GM12864 (cell line): Measurements from ENCODE around the gene FAM156A.
"Not testable (repeated sequence)": the region's sequence is repeated elsewhere in the genome, so short reads cannot be mapped to it uniquely, and the experiment has no call there.

Source experiments
- DNase-seq: peaks from one replicate; pipeline ENCODE4 v3.0.0-alpha.2; 2011; ENCODE audit warnings: low read depth
- H3K4me3 ChIP-seq: 2 replicates; pipeline ENCODE4 v1.5.1; 2011; ENCODE audit warnings: mild to moderate bottlenecking, low read depth, low read length, control low read depth
- TF ChIP-seq, protein P1 (sequence below): IDR thresholded peaks from 2 replicates; pipeline ENCODE4 v1.5.1; 2011; ENCODE audit warnings: low read depth, mild to moderate bottlenecking, moderate library complexity, low read length, control low read depth, inconsistent platforms; ENCODE audit errors: missing control alignments

The FAM156A gene, protein sequence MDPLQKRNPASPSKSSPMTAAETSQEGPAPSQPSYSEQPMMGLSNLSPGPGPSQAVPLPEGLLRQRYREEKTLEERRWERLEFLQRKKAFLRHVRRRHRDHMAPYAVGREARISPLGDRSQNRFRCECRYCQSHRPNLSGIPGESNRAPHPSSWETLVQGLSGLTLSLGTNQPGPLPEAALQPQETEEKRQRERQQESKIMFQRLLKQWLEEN

DNA sequence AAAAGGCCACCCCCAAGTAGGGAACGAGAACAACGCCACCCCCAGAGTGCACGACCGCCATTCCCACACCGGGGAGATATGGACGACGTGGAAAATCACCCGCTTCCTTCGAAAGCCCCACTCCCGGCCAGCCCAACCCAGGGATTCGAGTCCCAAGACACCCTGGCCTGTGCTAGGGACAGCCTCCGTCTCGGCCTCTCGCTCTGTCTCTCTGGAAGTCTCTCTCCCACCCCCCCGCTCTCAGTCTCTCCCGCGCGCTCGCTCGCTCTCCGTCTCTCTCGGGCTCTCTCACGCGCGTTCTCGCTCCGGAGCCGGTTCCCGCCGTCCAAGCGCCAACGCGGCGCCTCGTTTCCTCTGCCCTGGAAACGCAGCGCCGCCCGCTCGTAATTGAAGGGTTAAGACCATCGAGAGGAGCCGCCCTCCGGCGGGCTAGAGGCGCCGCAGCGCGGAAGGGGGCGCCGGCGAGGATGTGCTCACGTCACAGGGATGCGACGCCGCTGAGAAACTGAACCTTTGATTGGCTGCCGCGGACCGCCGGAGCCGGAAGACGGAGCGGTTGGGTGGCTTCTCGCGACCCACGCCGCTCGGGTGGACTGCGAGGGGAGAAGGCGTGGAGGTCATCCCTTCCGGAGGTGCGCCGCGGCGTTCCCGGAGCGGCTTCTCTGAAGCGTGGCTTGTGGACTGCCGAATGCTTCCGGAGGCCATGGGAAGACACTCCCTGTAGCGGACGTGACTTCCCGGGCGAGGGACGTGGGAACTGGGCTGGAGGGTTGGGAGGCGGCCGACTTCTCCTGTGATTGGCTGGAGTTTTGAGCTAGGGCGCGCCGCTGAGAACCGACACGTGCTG is at the start of gene FAM156A:
TSS of gene FAM156A (minus strand) at position 406 of the 847 bp plus-strand sequence. CDS start 9,930 bp downstream, outside the sequence.
- not testable (repeated sequence) for DNase-seq

GRCh38 chrX:53005327-53005726 is 47.0 kb upstream of the FAM156A start:
- DNase-seq = no peak
- TF ChIP-seq, protein P1, sequence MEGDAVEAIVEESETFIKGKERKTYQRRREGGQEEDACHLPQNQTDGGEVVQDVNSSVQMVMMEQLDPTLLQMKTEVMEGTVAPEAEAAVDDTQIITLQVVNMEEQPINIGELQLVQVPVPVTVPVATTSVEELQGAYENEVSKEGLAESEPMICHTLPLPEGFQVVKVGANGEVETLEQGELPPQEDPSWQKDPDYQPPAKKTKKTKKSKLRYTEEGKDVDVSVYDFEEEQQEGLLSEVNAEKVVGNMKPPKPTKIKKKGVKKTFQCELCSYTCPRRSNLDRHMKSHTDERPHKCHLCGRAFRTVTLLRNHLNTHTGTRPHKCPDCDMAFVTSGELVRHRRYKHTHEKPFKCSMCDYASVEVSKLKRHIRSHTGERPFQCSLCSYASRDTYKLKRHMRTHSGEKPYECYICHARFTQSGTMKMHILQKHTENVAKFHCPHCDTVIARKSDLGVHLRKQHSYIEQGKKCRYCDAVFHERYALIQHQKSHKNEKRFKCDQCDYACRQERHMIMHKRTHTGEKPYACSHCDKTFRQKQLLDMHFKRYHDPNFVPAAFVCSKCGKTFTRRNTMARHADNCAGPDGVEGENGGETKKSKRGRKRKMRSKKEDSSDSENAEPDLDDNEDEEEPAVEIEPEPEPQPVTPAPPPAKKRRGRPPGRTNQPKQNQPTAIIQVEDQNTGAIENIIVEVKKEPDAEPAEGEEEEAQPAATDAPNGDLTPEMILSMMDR = no peak

More for the DNA sequence above, at the start of gene FAM156A:
- not testable (repeated sequence) for H3K4me3 ChIP-seq

DNA sequence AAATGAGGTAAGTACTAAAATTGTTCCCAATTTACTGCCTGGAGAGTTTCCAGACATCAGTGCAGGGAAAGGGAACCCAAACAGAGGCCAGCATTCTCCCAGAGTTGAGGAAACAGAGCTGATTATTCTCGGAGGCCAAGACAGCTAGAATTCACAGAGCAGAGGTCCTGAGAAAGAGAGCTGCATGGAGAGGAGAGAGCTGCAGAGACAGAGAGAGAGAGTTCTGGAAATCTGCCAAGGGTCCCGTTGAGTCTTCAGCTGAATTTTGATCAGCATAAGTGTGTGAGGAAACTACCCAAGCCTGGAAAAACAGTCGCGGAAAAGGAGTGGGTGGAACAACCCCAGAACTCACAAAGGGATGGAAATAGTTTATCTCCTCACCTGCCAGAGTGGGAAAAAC is 46.5 kb upstream of the FAM156A start:
- TF ChIP-seq, protein P1 = no peak
- no peak for DNase-seq
- H3K4me3 ChIP-seq = no peak overlapping the region

More at GRCh38 chrX:53005327-53005726, 47.0 kb upstream of the FAM156A start:
- no peak overlapping the region for H3K4me3 ChIP-seq

DNA sequence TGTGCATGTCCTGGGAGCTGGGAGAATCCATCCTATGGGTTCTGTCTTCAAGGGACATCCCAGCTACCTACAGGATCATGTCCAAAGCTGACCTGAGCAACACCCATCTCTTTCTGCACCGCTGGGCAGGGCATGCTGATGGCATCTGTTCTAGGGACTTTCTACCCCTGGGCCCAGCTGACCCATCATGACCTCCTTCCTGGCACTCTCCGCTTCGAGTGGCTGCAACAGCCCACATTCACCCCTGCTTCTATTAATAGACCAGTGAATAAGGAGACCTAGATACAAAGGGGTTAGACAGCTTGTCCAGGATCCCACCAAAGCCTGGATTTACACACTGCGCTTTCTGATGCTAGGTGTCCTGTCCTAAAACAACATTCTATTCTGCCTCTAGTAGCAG is 45.7 kb upstream of the FAM156A start:
- no peak overlapping the region for H3K4me3 ChIP-seq
- TF ChIP-seq, protein P1 = no peak
- no peak for DNase-seq

DNA sequence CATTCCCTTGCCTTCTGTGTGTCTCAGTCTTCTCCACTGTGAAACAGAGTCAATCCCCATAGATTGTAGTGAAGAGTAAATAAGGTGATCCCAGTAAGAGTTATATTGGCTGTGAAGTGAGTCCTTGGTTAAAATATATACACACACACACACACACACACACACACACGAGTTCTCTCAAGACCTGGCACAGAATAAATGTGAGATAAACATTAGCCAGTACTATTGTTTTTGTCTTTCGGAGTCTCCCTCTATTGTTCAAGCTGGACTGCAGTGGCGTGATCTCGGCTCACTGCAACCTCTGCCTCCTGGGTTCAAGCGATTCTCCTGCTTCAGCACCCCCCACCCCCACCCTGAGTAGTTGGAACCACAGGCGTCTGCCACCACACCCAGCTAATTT is 44.8 kb upstream of the FAM156A start:
- DNase-seq = no peak
- TF ChIP-seq, protein P1 = no peak
- no peak overlapping the region for H3K4me3 ChIP-seq

- no peak overlapping the region for H3K4me3 ChIP-seq
- DNase-seq = no peak
- TF ChIP-seq, protein P1 = no peak
Observed at GRCh38 chrX:53001958-53002357, 43.6 kb upstream of the FAM156A start.

DNA sequence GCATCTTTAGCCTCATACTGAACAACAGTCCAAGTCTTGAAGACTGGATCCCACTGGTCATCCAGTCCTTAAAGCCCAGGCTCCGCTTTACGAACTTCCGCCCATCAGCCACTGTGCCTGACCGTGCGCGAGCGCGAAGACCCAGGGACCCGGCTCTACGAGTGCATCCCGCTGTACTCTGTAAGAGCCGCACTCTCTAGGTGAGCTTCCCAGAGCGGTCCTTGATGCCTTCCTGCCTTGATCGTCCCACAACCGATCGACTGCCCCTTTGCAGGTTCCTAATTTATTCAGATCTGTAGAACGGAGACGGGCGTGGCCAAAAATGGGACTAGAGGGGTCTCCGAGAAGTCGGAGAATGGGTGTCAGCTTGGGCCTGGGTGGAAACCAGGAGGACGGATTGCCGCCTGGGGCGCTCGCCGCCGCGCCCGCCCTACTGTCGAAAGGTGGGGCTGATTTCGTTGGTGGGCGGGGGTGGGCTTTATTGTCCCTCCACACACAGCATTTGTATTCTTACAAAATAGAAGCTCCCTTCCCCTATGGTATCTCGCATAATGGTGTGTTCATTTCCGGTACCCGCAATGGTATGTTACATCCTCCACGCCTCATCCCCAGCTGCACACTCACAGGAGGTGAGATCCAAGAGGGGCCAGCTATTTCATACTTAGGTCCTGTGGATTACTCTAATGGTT is 42.3 kb upstream of the FAM156A start:
- DNase-seq = no peak
- H3K4me3 ChIP-seq = no peak overlapping the region

More for the DNA sequence above, 42.3 kb upstream of the FAM156A start:
- TF ChIP-seq, protein P1 = no peak
